HL-60 (cell line): ENCODE data around the gene KRTAP1-1.

Source experiments
- CTCF ChIP-seq: IDR thresholded peaks from one replicate; pipeline ENCODE4 v1.5.1; 2011; ENCODE audit warnings: low read length, control low read depth, inconsistent platforms; ENCODE audit not compliant: insufficient read depth
- GABPA ChIP-seq: IDR thresholded peaks from 2 replicates; pipeline ENCODE4 v1.6.1; 2012; ENCODE audit warnings: low read depth
- POLR2AphosphoS5 ChIP-seq: IDR thresholded peaks from 2 replicates; pipeline ENCODE4 v1.6.1; 2012; ENCODE audit warnings: low read depth

GRCh38 chr17:41009936-41010335 is 31.3 kb downstream of the KRTAP1-1 start:
- TF ChIP-seq CTCF (no peak), POLR2AphosphoS5 (no peak), GABPA (no peak)
